GM19467 (cell line): ENCODE measurements around the gene NOTCH4.

Experiments
- ATAC-seq: cut with Tn5 transposase; IDR thresholded peaks from one replicate; pipeline ENCODE4 v1.9.1; 2021; ENCODE audit warnings: mild to moderate bottlenecking, moderate library complexity; ENCODE audit not compliant: unreplicated experiment

Gene NOTCH4

GRCh38 chr6:32183030-32183429 lies 40.8 kb downstream of the NOTCH4 start:
- no peak for ATAC-seq

GRCh38 chr6:32182555-32182981 lies 41.3 kb downstream of the NOTCH4 start:
- no peak for ATAC-seq

DNA sequence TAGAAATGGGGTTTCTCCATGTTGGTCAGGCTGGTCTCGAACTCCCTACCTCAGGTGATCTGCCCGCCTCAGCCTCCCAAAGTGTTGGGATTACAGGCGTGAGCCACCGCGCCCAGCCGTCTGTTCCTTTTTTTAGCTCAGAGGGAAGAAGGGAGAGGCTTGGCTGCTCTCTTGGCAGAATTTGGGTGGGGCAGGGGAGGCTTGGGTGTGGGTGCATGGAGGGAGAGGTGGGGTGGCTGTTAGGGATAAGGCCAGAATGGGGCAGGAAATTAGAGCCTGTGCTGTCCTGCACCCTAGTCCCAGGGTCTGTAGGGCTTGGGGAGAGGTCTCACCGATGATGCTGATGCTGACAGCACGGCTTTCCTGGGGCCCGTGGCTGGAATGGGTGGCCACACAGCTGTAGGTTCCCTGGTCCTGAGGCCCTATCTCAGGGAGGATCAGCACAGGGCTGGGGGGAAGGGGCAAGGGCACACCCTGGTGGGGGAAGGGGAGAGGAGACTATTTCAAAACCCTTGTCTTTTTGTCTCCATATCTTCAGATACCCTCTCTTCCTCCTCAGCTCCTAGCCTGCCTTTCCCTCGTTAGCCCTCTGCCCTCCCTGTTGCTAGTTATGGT lies 41.8 kb downstream of the NOTCH4 start:
- ATAC-seq = no peak

- no peak for ATAC-seq
Observed at GRCh38 chr6:32181148-32181702, 42.6 kb downstream of the NOTCH4 start.

GRCh38 chr6:32179766-32180405 lies 44.0 kb downstream of the NOTCH4 start:
- ATAC-seq = no peak

GRCh38 chr6:32178547-32179440 lies 45.1 kb downstream of the NOTCH4 start:
- ATAC-seq = no peak

- peak; percentile 81 for ATAC-seq
Observed at GRCh38 chr6:32177788-32178546, 45.9 kb downstream of the NOTCH4 start, which contains the start of gene RNF5. Gene RNF5, plus strand, starts transcription at chr6:32178405. Its CDS starts 107 bp downstream, at chr6:32178512.

DNA sequence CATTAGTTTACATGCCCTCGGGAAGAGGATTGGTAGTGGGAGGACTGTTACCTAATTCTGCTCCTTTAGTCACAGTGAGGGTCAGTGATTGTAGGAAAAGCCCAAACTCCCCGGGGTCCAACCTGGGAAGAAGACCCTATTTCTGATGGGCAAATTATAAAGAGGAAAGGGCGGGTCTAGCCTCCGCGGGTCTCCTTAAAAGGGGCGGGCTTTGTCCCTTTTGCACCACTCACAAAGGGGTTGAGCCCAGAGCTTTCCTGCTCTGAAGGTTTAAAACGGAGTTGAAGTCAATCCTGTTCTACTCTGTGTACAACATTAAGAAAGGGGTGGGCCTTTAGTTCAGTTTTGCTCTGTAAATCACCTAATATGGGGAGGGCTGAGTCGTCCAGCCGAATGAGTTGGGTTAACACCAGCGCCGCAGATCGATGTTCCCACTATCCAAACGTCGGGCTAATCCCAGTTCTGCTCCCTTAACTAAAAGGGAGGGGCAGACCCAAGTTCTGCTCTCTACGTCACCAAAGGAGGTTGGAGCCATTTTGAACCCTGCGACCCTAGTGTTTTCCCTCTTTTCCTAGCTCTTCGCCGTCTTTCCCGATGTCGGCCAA lies 46.6 kb downstream of the NOTCH4 start:
- ATAC-seq = peak; percentile 2

- no peak for ATAC-seq
Observed at GRCh38 chr6:32176476-32177182, 47.2 kb downstream of the NOTCH4 start.

DNA sequence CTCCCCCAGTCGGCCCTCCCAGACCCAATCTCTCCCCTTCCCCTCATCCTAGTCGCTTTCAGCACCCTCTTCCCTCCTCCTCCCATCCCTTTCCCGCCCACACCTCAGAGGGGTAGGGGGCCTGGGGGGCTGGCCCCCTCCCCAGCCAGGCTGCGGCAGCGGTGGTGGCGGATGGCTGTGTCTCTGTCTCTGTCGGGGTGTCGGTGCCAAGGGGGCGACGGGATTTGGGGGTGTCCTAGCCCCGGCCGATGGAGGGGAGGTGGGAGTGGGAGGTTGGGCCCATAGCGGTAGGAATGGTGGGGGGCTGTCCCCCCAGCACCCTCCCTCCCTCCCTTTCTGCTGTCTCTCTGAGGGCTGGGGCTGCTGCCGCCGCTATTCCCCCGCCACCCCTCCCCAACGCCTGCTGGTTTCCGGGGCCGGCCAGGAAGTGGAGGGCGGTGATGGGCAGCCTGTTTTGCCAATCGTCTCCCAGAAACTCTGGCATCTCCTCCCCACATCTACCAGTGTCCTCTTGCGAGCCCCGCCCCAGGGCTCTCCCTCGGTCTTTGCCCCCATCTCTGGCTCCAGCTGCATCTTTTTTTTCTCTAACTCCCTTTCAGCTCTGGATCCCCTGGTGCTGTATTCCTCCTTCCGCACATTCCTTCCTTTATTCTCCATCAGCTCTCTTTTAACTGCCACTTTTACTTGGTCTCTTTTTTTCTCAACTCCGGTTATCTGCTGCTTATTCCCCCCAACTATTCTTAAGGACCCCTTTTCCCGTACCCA lies 48.0 kb downstream of the NOTCH4 start, which contains the start of gene AGPAT1:
TSS of gene AGPAT1 (minus strand) at position 374 of the 765 bp plus-strand sequence. CDS start 4,588 bp downstream, outside the sequence.
- peak; percentile 36 for ATAC-seq

- ATAC-seq = no peak
Observed at GRCh38 chr6:32175322-32175710, 48.6 kb downstream of the NOTCH4 start.

GRCh38 chr6:32174416-32174815 lies 49.5 kb downstream of the NOTCH4 start:
- no peak for ATAC-seq

- ATAC-seq = no peak
Observed at GRCh38 chr6:32173051-32173727, 50.7 kb downstream of the NOTCH4 start.

DNA sequence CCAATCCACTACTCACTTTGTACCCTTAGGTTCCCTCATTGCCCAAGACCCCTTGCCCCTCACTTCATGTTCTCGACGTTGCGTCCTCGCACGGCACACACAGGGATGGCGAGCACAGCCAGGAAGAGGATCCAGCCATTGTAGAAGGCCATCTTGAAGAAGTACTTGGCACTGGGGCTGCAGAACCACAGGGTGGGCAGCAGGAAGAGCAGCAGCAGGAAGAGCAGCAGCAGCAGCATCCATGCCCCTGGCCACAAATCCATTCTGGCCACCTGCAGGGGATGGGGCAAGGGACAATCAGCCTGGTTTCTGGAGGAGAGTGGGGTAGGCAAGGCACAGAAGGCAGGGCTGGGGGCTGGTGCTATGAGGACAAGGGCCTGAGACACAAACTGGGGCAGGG lies 52.6 kb downstream of the NOTCH4 start:
- no peak for ATAC-seq

GRCh38 chr6:32170294-32170693 lies 53.6 kb downstream of the NOTCH4 start:
- no peak for ATAC-seq

DNA sequence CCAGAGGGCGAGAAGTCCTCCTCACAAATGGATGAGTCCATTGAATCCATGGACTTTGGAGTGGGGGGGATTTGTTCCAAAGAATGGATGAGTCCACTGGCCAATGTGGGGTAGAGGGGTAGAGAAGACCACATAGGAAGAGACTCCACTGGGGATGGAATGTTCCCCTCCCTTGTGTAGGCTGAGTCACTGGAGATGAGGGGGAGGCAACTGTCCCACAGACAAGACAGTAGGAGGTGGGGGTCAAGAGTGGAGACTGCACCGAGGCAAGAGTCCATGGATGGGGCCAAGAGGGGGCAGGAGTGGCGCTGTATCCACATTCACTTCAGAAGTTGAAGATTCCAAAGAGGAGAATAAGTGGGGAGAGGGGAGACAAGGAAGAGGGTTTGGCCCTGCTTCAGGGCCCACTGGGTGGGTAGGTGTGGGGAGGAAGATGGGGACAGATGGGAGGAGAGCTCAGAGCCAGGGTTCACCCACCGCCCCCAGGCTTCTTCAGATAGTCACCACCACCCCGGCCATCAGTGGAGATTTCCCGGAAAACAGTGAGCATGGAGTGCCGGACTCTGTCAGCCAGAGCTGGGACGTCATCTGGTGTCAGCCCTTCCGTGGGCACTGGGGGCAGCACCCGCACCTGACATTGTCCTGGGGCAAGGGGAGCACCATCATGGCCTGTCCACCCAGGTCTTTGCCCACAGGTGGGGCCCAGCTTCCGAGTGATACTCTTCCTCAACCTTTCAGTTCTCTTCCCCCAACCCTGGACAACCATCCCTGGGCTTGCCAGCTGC lies 54.9 kb downstream of the NOTCH4 start:
- no peak for ATAC-seq

- no peak for ATAC-seq
Observed at GRCh38 chr6:32168350-32168749, 55.5 kb downstream of the NOTCH4 start.
